GM21423 (cell line): ENCODE data around the gene PITPNM1.
"Not testable (repeated sequence)": the region's sequence is repeated elsewhere in the genome, so short reads cannot be mapped to it uniquely, and the experiment has no call there.

Source experiments
- ATAC-seq: cut with Tn5 transposase; IDR thresholded peaks from one replicate; pipeline ENCODE4 v1.9.1; 2021; ENCODE audit warnings: mild to moderate bottlenecking, moderate library complexity; ENCODE audit not compliant: unreplicated experiment

Gene PITPNM1

DNA sequence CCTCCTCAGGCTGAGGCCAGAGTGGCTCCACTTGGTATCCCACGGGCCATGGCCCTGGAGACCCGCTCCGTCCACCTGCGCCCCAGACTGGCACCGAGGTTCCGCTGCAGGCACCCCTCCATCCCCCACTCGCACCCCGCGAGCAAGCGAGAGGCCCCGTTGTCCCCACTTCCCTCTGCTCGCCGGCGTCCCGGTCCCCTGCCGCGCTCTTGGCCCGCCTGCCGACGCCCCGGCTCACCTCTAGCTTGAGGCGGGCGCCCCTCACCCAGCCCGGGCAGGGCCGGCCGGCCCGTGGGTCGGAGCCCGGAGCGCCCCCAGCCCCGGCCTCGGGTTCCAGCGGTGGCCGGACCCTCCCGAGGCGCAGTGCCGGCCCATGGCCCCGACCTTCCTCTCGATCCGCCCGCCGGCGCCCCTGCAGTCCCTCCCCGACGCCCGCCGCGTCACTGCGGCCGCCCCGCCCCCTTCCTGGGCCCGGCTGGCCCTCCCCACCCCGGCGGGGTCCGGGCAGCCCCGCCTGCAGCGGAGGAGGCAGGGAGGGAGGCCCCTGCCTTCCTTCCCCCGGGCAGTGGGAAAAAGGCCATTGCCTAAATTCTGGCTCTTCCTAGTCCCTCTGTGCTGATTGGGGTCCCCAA lies at the start of gene PITPNM1:
TSS of gene PITPNM1 (minus strand) at position 414 of the 632 bp plus-strand sequence. CDS start 1,183 bp downstream, outside the sequence.
- ATAC-seq: no peak

DNA sequence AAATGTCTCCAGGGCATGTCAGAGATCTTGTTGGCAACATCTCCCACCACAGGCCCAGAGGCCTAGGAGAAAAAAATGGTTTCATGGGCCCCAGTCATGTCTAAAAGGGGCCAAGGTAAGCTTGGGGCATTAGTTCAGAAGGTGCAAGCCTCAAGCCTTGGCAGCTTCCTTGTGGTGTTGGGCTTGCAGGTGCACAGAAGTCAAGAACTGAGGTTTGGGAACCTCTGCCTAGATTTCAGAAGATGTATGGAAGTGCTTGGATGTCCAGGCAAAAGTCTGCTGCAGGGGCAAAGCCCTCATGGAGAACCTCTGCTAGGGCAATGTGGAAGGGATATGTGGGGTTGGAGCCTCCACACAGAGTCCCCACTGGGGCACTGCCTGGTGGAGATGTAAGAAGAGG lies 46.5 kb upstream of the PITPNM1 start:
- ATAC-seq: not testable (repeated sequence)

DNA sequence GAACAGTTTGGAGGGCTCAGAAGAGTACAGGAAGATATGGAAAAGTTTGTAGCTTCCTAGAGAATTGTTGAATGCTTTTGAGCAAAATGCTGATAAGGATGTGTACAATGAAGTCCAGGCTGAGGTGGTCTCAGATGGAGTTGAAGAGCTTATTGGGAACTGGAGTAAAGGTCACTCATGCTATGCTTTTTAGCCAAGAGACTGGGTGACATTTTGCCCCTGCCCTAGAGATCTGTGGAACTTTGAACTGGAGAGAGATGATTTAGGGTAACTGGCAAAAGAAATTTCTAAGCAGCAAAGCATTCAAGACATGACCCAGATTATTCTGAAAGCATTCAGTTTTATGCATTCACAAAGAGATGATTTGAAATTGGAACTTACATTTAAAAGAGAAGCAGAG lies 46.0 kb upstream of the PITPNM1 start:
- ATAC-seq: no peak

DNA sequence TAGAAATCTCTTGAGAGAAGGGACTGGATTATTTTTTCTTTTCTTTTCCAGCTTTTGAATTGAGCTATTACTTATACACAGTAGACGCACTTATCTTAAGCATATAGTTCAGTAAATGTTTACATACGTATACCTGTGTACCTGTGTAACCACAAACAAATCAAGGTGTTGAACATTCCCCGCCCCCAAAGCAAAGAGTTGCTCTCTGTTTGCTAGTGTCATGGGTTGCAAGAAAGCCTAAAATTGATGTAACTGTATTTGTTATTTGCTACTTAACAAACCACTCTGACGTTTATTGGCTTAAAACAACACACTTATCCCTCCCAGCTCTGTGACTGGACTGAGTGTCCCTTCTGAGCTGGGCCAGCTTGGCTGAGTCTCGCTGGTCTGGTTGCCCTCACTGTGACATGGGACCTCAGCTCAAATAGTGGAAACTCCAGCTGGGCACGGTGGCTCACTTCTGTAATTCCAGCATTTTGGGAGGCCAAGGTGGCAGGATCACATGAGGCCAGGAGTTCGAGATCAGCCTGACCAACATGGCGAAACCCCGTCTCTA lies 43.5 kb upstream of the PITPNM1 start:
- no peak for ATAC-seq

DNA sequence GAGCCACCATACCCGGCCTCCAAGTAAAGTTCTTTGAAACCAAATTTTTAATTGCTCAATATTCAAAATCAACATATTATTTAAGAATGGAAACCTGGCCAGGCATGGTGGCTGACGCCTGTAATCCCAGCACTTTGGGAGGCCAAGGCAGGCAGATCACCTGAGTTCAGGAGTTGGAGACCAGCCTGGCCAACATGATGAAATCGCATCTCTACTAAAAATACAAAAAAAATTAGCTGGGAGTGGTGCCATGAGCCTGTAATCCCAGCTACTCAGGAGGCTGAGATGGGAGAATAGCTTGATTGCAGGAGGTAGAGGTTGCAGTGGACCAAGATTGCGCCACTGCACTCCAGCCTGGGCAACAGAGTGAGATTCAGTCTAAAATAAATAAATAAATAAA lies 42.9 kb upstream of the PITPNM1 start:
- not testable (repeated sequence) for ATAC-seq

DNA sequence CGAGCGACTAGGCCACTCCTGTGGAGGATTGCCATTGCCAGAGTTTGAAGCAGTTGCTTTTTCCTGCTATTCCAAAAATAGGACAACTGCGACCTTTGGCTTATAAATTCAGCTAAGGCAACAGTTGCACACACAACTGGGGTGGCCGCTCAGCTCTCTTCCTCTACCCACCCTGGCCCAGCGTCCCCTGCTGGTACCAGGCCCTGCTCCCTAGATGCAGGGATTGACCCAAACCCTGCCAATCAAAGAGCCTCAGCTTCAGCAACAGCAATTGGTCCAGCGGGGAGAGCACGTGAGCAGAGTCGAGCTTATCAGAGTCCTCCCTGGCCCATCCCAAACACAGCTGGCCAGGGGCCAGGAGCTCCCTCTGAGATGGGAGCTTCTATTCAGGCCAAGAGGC lies 40.1 kb upstream of the PITPNM1 start:
- ATAC-seq: no peak

DNA sequence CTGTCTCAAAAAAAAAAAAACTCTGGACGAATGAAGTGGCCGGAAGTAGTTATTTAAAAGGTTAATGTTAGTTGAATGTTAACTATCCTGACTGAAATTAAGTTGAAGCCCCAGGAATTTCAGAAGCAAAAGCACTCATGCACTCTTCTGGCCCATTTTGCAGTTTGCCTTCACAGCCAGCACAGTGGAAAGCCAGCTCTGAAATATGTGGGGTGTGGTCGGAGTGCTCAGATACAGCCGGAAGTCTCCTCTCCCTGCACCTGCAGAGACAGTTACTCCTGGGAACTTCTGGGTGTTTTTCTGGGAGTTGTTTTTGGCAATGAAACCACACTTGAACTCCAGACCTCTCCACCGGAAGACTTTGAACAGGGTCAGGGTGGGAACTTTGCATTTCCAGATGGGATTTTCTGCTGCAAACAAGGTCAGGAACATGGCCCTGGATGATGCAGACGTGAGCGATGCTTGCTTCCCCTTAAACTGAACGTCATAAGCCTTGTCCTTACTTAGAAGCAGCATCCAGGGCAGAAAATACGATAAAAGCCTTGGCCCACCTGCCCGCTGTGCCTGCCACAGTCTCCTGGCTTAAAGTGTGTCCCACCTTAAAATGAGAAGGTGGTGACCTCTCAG lies 39.6 kb upstream of the PITPNM1 start:
- ATAC-seq: no peak

DNA sequence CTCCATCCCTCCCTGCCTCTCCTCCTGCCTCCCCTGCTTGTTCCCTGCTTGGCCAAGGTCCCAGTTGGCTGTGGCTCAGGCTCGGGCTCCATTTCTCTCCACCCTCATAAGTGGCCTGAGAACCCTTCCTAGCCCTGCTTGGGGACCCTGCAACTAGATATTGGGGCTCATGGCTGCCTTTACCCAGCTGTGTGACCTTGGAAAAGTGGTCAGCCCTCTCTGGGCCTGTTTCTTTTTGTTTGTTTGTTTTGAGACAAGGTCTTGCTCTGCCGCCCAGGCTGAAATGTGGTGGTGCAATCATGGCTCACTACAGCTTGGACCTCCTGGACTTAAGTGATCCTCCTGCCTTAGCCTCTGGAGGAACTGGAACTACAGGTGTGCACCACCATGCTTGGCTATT lies 38.4 kb upstream of the PITPNM1 start:
- ATAC-seq: no peak

DNA sequence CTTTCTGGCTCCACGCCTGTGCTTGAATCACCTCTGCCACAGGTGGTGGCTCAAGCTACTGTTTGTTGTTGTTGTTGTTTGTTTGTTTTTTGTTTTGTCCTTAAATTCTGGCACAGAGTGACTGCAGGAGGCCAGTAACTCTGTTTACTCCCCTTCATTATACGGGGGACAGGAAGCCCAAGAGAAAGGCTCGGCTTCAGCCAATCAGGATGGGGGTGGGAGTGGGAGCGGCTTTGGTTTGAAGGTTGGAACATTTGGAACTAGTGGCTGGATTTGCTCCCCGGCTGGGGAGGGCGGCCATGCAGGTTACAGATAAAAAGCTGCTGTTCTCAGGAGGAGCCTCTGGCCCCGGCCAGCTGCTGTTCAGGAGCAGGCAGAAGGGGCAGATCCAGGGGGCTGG lies 37.8 kb upstream of the PITPNM1 start:
- ATAC-seq: no peak

DNA sequence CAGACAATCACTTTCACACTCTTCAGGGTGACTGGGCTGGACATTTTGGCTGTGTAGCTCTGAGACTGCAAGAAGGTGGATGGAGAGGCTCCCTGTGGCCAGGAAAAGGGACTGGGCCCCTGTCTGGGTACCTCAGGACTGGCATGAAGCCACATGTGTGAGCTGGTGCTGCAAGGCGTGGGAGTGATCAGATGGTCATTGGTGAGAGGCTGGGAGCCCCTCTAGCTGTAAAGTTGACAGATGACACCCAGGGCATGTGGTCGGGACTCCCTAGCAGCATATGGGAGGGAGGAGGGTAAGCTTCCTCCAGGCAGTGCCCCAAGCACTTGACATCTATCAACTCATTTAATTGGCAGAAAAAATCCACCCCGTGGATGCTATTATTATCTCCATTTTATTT lies 37.0 kb upstream of the PITPNM1 start:
- ATAC-seq: no peak

DNA sequence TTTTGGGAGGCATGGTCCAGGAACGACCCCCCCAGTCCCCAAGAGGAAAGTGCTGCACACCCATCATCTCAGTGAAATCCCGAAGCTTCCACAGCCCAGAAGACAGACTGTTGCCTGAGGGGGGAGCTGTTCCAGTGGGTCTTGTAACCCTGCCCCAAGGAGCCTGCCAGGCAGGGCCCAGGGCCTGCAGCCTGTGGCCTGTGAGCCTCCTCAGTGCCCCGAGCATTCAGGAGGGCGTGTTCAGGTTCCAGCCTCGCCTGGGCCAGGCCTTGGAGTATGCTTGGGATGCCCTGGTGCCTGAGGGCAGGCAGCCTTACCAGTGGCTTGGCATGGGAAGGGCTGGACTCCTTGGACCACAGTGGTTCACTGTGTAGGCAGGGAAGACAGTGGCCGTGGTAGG lies 36.0 kb upstream of the PITPNM1 start:
- no peak for ATAC-seq

DNA sequence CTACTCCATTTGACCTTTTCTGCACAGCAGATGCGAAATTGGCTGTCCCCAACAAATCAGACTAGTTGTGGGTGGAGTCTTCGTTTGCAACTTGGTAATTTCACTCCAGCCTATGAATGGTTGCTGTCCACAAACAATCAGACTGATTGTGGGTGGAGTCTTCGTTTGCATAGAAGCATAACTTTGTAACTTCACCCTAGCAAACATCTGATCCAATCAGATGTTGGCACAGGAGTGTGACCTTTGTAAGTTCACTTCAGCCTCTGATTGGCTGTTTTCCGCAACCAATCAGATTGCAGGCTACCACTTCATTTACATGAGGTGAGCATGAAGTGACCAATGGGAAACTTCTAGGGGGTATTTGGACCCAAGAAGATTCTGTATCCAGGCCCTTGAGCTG lies 34.4 kb upstream of the PITPNM1 start:
- ATAC-seq: no peak

DNA sequence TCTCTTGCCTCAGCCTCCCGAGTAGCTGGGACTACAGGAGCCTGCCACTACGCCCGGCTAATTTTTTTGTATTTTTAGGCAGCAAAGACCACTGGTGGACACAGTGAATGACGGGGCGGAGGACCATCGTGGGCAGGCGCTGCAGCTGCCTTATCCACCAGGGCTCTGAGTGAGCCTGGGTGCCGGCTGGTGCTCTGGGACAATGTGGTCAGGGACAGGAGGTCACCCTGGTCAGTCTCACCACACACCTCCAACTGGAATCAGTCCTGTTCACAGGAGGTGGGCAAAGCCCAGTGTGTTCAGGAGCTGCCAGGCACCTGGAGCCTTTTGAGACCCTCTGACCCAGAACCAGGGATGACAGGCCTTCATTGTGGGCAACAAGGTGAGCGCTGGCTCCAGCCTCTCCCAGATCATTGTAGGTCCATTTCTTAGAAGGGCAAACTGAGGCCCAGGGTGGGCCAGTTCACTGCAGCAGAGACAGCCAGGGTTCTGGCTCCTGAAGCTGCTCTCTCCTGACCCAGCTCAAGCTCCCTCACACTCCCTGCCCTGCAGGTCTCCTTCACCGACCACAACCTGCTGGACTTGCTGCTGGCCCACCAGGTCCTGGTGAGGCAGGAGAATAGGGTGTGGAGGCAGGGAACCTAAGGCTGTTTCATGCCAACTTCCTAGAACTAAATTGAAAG lies 33.8 kb upstream of the PITPNM1 start:
- no peak for ATAC-seq

DNA sequence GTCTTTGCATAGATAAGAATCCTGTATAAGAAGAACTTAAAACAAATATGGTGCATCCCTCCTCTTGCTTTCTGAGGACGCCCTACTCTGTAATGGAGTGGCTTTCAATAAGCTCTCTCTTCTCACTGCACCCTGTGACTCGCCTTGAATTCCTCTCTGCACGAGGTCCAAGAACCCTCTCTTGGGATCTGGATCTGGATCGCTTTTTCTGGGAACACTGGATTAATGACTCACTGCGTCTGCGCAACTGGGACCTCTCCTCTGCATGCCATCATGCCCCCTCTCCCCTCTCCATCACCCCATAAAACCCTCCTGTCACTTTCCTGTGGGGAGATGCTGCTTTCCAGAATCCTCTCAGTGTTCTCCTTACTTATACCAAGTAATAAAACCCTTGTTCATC lies 33.1 kb upstream of the PITPNM1 start:
- no peak for ATAC-seq

DNA sequence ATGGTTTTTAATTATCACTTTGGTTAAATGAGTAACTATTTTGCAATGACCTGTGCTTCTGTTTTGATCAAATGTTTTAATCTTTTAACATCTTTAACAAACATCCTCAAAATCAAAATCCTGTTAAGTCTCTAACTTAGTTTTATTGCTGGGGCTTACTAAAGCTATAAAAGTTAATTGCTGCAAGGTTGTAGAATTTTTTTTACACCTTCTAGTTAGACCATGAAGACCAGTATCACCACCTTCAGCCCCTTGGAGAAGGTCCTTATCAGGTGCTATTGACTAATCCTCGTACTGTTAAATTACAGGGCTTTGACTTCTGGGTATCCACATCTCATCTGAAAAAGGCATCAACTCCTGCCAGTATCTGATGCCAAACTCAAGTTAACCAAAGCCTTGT lies 30.4 kb upstream of the PITPNM1 start:
- no peak for ATAC-seq

DNA sequence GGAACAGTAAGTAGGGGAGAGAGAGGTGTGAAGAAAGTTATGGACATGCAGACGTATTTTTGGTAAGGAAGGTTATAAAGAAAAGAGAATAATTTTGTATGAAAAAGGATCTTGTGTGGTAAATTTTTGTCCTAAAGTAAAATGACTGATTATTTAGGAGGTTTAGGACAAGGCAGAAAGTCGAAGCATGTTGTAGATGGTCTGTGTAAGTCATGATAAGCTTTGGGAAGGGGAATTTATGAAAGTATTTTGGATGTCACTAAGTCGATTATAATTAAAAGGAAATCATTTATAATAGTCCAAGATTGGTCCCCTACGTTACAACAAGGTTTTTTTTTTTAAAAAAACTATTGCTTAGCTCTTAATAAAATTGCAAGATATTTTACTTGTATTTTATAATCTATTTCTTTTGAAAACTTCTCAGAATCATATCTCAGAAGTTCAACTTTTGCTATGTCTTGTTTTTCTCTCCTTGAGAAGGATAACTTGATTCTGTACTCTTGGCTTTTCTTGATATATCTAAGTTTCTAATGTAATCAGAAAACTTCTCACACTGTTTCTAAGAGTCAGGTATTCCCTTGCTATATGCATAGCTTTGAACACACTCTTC lies 29.0 kb upstream of the PITPNM1 start:
- no peak for ATAC-seq

DNA sequence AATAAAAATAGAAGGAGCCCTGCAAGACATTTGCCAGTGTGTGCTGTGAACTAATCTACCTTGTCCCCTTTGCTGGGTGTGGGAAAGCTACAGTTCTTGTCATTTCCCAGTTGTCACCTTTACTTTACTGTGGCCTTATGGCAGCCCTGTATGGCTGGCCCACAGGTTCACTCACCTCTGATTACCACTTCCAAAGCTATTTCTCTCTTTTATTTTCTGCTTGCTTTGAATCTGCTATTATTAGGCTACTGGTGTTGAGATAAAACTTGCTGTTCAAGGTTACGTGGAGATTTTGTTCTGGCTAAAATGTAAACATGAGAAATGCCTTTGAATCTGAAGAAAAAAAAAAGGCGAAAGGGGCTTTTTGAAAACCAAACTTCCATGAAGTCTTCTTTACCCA lies 27.7 kb upstream of the PITPNM1 start:
- no peak for ATAC-seq

DNA sequence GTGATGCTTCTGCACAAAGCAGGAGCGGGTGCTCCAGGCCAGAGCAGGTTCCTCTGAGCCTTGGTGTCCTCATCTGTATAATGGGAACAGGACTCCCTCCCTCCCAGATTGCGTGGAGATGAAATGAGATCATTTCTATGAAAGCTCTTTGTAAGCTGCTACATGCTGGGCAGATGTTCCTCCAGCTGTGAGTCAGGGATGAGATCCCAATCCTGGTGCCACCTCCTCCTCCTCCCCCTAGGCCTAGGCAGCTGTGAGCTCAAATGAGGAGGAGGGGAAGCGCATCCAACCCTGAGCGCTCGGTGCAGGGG lies 25.1 kb upstream of the PITPNM1 start:
- no peak for ATAC-seq

DNA sequence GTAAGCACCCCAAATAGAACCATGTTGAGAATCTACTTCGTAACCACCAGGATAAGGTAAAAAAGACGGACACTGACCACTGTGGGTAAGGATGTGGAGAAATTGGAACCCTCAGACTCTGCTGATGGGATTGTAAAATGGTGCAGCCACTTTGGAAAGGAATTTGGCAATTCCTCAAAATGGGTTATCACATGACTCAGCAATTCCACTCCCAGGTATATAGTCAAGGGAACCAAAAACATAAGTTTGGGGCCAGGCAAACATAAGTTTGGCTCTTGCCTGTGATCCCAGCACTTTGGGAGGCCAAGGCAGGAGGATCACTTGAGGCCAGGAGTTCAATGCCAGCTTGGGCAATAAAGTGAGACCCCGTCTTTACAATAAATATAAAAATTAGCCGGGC lies 23.2 kb upstream of the PITPNM1 start:
- no peak for ATAC-seq

DNA sequence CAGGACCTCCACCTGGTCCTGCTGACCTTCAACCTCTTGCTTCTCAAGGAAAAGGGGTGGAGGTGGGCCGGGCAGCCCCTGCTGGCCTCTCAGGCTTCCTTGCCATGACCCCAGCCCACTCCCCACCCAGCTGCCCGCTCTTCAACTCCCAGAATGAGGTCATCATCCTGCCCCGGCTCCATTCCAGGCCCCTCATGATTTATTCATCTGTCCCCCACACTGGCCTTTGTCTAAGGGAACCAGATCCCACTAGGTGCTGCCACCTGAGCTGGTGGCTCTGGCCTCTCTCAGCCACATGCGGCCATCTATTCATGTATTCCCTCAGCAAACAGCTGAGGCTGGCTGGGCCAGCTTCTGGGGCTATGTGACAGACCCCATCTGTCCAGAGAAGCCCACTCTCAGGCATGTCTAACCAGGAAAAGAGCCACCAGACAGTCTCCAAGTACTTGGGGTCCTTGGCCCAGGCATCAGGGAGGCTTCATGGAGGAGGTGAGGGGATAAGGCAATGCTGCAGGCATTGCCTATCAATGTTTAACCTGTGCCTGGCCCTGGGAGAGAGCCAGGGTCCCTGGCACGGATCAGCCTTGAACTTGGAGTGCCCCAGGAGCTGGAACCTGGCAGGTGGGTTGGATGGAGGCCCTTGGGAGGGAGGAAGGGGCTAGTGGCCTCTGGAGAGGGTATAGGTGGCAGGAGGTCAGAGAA lies 20.3 kb upstream of the PITPNM1 start:
- no peak for ATAC-seq

DNA sequence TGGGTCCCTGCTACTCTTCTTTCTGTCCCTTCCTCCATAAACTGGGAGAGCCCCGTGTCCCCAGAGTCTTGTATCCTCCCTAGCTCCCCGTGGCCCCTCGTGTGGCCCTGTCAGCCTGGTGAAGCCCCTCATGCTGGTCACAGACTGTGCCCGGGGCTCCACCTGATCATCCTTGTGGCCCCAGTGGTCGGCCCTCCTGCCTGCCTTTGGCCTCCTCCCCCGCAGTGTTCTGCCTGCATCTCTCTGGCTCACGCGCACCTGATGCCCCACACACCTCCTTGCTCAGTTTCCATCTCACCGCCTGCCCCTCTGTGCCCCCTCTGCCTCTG lies 19.3 kb upstream of the PITPNM1 start:
- no peak for ATAC-seq
